Left lung (tissue), 10 donors: ENCODE data around the gene MYO19. TPM values are rescaled to one million over a fixed set of nuclear protein-coding genes. Genes with fewer than 3 reads are reported as not detected.

Experiments used
- ATAC-seq: fragments of 200-7000 bp; cut with Tn5 transposase; one replicate; pipeline ENCODE4 v1.9.1; 2020; ENCODE audit warnings: moderate library complexity
- DNase-seq, 4 donors: peaks; one replicate each; pipeline ENCODE4 v3.0.0-alpha.2; 2013 to 2020
- H3K27ac ChIP-seq, 2 donors: fragments of 200-600 bp; sonication (generic) in 1 of 2; one replicate each; pipeline versions ENCODE4 v1.5.0 to v1.8.0; 2020 to 2021
- H3K27me3 ChIP-seq, 2 donors: fragments of 200-600 bp; sonication (generic) in 1 of 2; one replicate each; pipeline versions ENCODE4 v1.5.0 to v1.8.0; 2020 to 2021
- H3K36me3 ChIP-seq, 2 donors: fragments of 200-600 bp; sonication (generic) in 1 of 2; one replicate each; pipeline versions ENCODE4 v1.5.0 to v1.8.0; 2020 to 2021
- H3K4me1 ChIP-seq, 2 donors: fragments of 200-600 bp; one replicate each; pipeline ENCODE4 v1.8.0; 2021
- H3K4me3 ChIP-seq, 2 donors: fragments of 200-600 bp; sonication (generic) in 1 of 2; one replicate each; pipeline versions ENCODE4 v1.5.0 to v1.8.0; 2020 to 2021; ENCODE audit warnings: mild to moderate bottlenecking in 1 of 2
- H3K9me3 ChIP-seq, 2 donors: fragments of 200-600 bp; sonication (generic) in 1 of 2; one replicate each; pipeline versions ENCODE4 v1.5.0 to v1.8.0; 2020 to 2021
- intact Hi-C, 2 donors: fragments of 100-400 bp; cut with DNase I; formaldehyde crosslinking; loops; one replicate each; pipeline versions ENCODE4 v1.11.2 to v1.14.2; 2022
- polyA plus RNA-seq, 6 donors: library from polyadenylated mRNA; unstranded; fragments of 120-200 nt; gene quantifications; one replicate each; pipeline ENCODE4 v1.2.1, GENCODE V29; 2013; ENCODE audit not compliant: insufficient read length in 6 of 6
- total RNA-seq, 2 donors: library from RNA; stranded (reverse); fragmentation: NEBNext Ultra II Directional; extraction: Animal tissue kit (Norgen Biotek cat#: 25700); gene quantifications; one replicate each; pipeline ENCODE4 v1.2.1, GENCODE V29; 2021
- TF ChIP-seq, protein P1 (sequence below), 2 donors: fragments of 200-600 bp; sonication (generic) in 1 of 2; IDR thresholded peaks; one replicate each; pipeline versions ENCODE4 v1.5.0 to v1.8.0; 2021; ENCODE audit warnings: antibody characterized with exemption in 2 of 2
- donor health status: DM: no; HTN: yes; CAD: no.
- donor health status: DM: no; HTN: no; CAD: no.

MYO19 gene
- total and polyA plus RNA-seq, 8 donors: 45.7 to 80.8 (median 50.8) TPM

DNA sequence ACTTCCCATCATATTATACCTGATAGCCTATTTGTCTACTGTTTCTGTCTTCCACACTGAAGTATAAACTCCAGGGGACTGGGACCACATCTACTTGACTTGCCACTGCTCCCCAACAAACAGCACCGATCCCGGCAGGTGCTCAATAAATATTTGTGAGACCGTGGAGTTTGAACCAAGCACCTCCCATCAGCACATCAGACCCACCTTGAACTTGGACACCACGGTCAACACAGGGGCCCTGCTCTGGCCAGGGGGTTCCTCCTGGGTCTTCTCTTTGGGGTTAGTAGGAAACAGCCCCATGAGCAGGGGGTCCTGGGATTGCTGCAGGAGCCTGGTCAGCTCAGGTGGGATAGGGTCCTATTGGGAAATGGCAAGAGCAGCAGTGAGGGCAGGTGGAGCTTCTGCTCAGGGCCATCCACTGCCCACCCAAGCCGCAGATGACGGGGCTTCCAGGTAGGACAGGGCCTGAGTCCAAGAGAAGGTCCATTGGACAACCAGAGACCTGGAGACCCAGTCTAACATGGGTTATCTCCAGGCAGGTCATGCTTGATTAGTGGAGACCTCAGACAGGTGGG, 28.3 kb downstream of the MYO19 start:
- Histone ChIP-seq H3K4me3 (no peak overlapping the region), H3K36me3 (peaks cover 0 to 88% of the 10 kb centered on the region in 2 donors), H3K27ac (no peak overlapping the region), H3K4me1 (no peaks in the 10 kb centered on the region), H3K9me3 (no peaks in the 10 kb centered on the region), H3K27me3 (no peaks in the 10 kb centered on the region)
- no peak for ATAC-seq
- DNase-seq: no peak
- TF ChIP-seq, protein P1, sequence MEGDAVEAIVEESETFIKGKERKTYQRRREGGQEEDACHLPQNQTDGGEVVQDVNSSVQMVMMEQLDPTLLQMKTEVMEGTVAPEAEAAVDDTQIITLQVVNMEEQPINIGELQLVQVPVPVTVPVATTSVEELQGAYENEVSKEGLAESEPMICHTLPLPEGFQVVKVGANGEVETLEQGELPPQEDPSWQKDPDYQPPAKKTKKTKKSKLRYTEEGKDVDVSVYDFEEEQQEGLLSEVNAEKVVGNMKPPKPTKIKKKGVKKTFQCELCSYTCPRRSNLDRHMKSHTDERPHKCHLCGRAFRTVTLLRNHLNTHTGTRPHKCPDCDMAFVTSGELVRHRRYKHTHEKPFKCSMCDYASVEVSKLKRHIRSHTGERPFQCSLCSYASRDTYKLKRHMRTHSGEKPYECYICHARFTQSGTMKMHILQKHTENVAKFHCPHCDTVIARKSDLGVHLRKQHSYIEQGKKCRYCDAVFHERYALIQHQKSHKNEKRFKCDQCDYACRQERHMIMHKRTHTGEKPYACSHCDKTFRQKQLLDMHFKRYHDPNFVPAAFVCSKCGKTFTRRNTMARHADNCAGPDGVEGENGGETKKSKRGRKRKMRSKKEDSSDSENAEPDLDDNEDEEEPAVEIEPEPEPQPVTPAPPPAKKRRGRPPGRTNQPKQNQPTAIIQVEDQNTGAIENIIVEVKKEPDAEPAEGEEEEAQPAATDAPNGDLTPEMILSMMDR (IDR thresholded peaks at IDR 0.05): no peak
- intact Hi-C loops: no loop called here

DNA sequence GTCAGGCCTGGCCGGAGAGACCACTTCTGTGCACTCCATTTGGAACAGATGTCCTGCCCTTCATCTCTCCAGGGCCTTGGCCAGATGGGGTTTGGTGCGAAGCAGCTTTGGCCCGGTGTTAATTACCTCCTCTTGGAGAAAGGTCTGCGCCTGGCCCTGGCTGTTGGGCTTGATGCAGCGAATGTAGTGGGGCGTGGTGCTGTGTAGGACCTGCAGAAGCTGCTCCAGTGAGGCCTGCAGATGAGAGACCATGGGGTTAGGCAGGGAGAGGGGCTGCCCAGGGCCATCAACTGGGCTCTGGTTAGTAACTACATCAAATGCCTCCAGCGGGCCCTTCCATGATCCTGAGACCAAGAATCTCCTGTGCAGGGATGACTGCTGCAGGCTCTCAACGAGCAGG, 29.5 kb downstream of the MYO19 start:
- Histone ChIP-seq H3K4me3 (no peak overlapping the region), H3K9me3 (no peaks in the 10 kb centered on the region), H3K4me1 (no peaks in the 10 kb centered on the region), H3K27ac (no peak overlapping the region), H3K27me3 (no peaks in the 10 kb centered on the region), H3K36me3 (peaks cover 0 to 88% of the 10 kb centered on the region in 2 donors)
- ATAC-seq: no peak
- intact Hi-C loops: no loop called here
- DNase-seq: no peak
- TF ChIP-seq, protein P1 (IDR thresholded peaks at IDR 0.05): no peak

DNA sequence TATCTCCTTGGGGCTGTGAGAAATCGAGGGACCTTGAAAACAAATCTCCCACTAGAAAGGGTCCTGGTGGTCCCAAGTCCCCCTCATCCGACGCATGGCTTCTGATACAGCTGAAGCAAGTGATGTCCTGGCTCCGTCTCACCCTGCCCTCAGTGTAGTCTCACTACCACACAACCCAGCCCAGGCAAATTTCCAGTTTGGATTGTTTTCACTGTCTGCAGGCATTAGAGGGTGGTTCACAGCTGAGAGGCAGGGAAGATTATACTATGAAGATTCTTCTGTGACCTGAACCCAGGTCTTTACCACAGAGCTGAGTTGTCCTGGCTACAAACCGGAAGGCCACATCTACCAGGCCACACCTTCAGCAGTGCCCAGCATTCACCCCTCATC, 30.5 kb downstream of the MYO19 start:
- Histone ChIP-seq H3K4me3 (no peak overlapping the region), H3K27ac (no peak overlapping the region), H3K4me1 (no peaks in the 10 kb centered on the region), H3K36me3 (peaks cover 0 to 88% of the 10 kb centered on the region in 2 donors), H3K9me3 (no peaks in the 10 kb centered on the region), H3K27me3 (no peaks in the 10 kb centered on the region)
- TF ChIP-seq, protein P1 (IDR thresholded peaks at IDR 0.05): no peak
- DNase-seq (no peak), ATAC-seq (no peak)
- intact Hi-C loops: no loop called here

DNA sequence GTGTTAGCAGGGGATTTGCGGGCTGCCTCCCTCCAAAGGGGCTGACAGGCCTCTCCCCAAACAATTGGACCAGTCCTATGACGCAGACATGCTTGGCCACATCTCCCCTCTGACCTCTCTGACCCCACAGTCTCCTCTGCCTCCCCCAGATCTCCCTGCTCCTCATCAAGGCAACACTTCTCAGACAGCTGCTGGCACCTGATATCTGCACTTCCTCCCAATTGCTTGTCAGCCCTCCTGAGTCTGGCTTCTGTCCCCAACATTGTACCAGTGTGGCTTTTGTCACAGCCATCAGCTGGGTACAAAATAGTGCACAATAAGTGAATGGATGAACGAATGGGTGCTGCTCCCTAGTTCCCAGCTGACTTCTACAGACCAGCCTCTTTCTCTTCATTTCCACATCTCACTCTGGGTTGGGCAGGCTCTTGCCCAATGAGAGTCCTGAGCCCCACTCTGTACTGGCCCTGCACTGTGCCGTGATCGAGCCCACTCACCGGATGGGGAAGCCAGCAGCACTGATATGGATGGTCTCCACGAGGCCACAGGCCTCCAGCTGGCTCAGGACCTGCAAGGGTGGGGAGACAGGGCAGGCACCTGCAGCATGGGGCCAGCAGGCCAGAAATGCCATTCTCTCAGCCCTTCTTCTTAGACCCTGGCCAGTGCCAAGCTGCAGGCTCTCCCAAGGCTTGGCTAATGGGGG, 31.1 kb downstream of the MYO19 start:
- TF ChIP-seq, protein P1 (IDR thresholded peaks at IDR 0.05): no peak
- H3K36me3 ChIP-seq: peaks cover 0 to 88% of the 10 kb centered on the region in 2 donors
- ATAC-seq: no peak
- H3K27ac ChIP-seq: no peak overlapping the region
- intact Hi-C loops: no loop called here
- no peaks in the 10 kb centered on the region for H3K27me3 ChIP-seq
- DNase-seq: no peak
- no peaks in the 10 kb centered on the region for H3K9me3 ChIP-seq
- H3K4me1 ChIP-seq: no peaks in the 10 kb centered on the region
- H3K4me3 ChIP-seq: no peak overlapping the region

DNA sequence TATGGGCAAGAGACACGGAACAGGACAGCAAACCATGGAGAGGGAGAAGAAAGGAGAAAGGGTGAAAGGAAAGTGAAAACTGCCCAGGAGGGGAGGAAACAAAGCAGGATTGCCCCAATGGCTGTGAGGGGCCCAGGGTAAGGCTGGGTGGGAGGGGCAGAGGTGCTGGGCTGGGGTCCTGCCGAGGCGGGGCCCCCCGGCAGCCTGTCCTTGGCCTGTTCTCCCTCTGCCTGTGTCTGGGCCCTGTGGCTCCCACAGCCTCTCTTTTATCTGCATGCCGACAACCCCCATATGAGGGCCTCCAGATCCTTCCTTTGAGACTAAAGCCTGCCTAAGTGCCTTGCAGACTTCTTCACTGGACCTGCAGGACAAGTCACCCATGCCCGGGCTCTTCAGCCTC, 32.7 kb downstream of the MYO19 start:
- DNase-seq: no peak
- intact Hi-C loops: no loop called here
- no peak overlapping the region for H3K4me3 ChIP-seq
- H3K36me3 ChIP-seq: peaks cover 0 to 98% of the 10 kb centered on the region in 2 donors
- H3K4me1 ChIP-seq: no peaks in the 10 kb centered on the region
- H3K27me3 ChIP-seq: no peaks in the 10 kb centered on the region
- TF ChIP-seq, protein P1 (IDR thresholded peaks at IDR 0.05): no peak
- ATAC-seq: no peak
- no peaks in the 10 kb centered on the region for H3K9me3 ChIP-seq
- H3K27ac ChIP-seq: no peak overlapping the region
